ENCODE data around the gene SIGLEC14. TPM values are rescaled to one million over a fixed set of nuclear protein-coding genes. Genes with fewer than 3 reads are reported as not detected.

The SIGLEC14 gene
- total and polyA plus RNA-seq, 12 donors, result 0.44 to 29.0 (median 8.7) TPM; not detected in 1

DNA sequence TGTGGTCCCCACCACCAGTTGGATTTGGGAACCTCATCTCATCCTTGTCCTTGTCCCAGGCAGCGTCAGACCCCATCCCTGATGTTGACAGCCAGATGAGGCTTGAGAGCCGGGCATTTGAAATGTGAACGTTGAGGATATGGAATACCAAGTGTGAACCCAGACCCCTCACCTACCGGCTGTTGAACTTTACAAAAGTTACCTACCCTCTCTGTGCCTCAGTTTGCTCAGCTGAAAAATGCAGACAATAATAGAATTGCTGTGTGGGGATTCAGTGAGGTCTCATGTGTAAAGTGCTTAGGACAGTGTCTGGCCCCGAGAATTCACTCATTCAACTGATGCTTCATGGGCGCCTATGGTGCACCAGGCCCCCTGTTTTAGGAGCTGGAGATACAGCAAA, 693 bp upstream of the SIGLEC14 start:
- DNase-seq, result no peak
- intact Hi-C loops (cut with DNase I), result no loop called here
- Histone ChIP-seq H3K36me3 (replicated peaks in 1 of 2) (no peaks in the 10 kb centered on the region), H3K9me3 (replicated peaks in 1 of 3) (no peaks in the 10 kb centered on the region), H3K4me1 (replicated peaks in 1 of 2) (no peaks in the 10 kb centered on the region), H3K27me3 (no peaks in the 10 kb centered on the region), H3K27ac (no peak overlapping the region), H3K4me3 (no peak overlapping the region)
- TF ChIP-seq, protein P1, sequence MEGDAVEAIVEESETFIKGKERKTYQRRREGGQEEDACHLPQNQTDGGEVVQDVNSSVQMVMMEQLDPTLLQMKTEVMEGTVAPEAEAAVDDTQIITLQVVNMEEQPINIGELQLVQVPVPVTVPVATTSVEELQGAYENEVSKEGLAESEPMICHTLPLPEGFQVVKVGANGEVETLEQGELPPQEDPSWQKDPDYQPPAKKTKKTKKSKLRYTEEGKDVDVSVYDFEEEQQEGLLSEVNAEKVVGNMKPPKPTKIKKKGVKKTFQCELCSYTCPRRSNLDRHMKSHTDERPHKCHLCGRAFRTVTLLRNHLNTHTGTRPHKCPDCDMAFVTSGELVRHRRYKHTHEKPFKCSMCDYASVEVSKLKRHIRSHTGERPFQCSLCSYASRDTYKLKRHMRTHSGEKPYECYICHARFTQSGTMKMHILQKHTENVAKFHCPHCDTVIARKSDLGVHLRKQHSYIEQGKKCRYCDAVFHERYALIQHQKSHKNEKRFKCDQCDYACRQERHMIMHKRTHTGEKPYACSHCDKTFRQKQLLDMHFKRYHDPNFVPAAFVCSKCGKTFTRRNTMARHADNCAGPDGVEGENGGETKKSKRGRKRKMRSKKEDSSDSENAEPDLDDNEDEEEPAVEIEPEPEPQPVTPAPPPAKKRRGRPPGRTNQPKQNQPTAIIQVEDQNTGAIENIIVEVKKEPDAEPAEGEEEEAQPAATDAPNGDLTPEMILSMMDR (IDR thresholded peaks at IDR 0.05), result no peak
- TF ChIP-seq POLR2A (IDR thresholded peaks at IDR 0.05), result no peak
- 81 to 86% (median 84%) methylated on average over 6 of the region's 6 CpGs for WGBS, 4 donors

DNA sequence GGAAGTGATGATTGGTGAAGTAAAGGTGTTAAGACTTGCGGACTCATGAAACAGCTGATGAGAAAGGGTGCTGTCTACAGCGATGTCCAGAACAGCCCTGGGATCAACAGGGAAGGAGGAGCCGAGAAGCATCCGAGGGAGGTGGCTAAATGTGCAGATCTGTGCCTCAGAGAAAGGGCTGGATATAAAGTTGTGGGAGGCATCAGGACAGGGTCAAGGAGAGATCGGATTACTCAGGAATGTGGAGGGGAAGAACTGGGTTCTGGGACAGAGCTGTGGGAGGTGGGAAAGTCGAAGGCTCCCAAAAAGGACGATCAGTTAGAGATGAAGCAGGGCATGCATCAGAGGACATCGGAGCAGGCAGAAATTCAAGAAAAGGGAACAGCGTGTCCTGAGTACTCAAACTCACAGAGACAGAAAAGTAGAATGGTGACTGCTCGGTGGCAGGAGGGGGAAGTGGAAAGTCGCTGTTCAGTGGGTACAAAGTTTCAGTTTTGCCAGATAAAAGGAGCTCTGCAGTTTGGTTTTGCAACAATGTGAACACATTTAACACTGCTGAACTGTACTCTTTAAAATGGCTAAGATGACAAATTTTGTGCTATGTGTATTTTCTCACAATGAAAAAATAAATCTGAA, 1.9 kb downstream of the SIGLEC14 start:
- Histone ChIP-seq H3K27ac (no peak overlapping the region), H3K27me3 (no peaks in the 10 kb centered on the region), H3K9me3 (replicated peaks in 1 of 3) (no peaks in the 10 kb centered on the region), H3K4me1 (replicated peaks in 1 of 2) (no peaks in the 10 kb centered on the region), H3K4me3 (no peak overlapping the region), H3K36me3 (replicated peaks in 1 of 2) (no peaks in the 10 kb centered on the region)
- intact Hi-C loops (cut with DNase I), result no loop called here
- TF ChIP-seq, protein P1 (IDR thresholded peaks at IDR 0.05), result no peak
- TF ChIP-seq POLR2A (IDR thresholded peaks at IDR 0.05), result no peak
- 29 to 36% (median 35%) methylated on average over 10 to 11 of the region's 11 CpGs; no CpG with 5 or more reads in 1 of the 4 donors for WGBS, 4 donors
- DNase-seq, result no peak

- TF ChIP-seq, protein P1 (IDR thresholded peaks at IDR 0.05), result no peak
- no peak for TF ChIP-seq POLR2A (IDR thresholded peaks at IDR 0.05)
- Histone ChIP-seq H3K4me3 (no peak overlapping the region), H3K9me3 (replicated peaks in 1 of 3) (no peaks in the 10 kb centered on the region), H3K27ac (no peak overlapping the region), H3K4me1 (replicated peaks in 1 of 2) (no peaks in the 10 kb centered on the region), H3K27me3 (peaks cover 7% of the 10 kb centered on the region), H3K36me3 (replicated peaks in 1 of 2) (no peaks in the 10 kb centered on the region)
- no peak for DNase-seq
- intact Hi-C loops (cut with DNase I), result no loop called here
Observed at GRCh38 chr19:51641648-51642047, 5.0 kb downstream of the SIGLEC14 start.

- intact Hi-C loops (cut with DNase I), result no loop called here
- 76 to 84% (median 83%) methylated on average over 3 of the region's 3 CpGs; no CpG with 5 or more reads in 1 of the 4 donors for WGBS, 4 donors
- no peak for TF ChIP-seq POLR2A (IDR thresholded peaks at IDR 0.05)
- TF ChIP-seq, protein P1 (IDR thresholded peaks at IDR 0.05), result no peak
Observed at GRCh38 chr19:51640386-51640785, 6.2 kb downstream of the SIGLEC14 start.

More at GRCh38 chr19:51640386-51640785, 6.2 kb downstream of the SIGLEC14 start:
- H3K4me3 ChIP-seq, result no peak overlapping the region
- H3K27ac ChIP-seq, result no peak overlapping the region
- H3K36me3 ChIP-seq (replicated peaks in 1 of 2), result no peaks in the 10 kb centered on the region
- no peaks in the 10 kb centered on the region for H3K4me1 ChIP-seq (replicated peaks in 1 of 2)
- no peaks in the 10 kb centered on the region for H3K9me3 ChIP-seq (replicated peaks in 1 of 3)
- peaks cover 7% of the 10 kb centered on the region for H3K27me3 ChIP-seq
- DNase-seq, result no peak

Measured in adrenal gland (tissue), 12 donors.